ENCODE results near the gene PRKG1. TPM values are rescaled to one million over a fixed set of nuclear protein-coding genes. Genes with fewer than 3 reads are reported as not detected.
A peak's percentile ranks its signal among the peaks of the same experiment; 100 is the strongest.

PRKG1 gene
- total RNA-seq, 1 donor from 2014 or later = 0.17 TPM

DNA sequence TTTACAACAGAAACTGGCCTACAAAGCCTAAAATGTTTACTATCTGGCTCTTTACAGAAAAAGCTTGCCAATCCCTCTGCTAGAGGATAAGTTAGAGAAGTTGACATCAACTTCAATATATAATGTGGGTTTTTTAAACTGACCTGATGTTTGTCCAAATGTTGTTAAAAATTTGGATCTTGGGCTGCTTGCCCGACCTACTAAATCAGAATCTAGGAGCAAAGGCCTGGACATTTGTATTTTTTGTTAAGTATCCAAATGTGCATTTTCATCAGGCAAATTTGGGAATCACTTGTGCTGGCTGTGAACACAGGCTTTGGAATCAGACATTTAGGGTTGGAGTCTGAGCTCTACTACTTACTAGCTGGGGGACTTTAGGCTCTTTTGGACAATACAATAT, 877.8 kb downstream of the PRKG1 start:
- TF ChIP-seq, protein P1, sequence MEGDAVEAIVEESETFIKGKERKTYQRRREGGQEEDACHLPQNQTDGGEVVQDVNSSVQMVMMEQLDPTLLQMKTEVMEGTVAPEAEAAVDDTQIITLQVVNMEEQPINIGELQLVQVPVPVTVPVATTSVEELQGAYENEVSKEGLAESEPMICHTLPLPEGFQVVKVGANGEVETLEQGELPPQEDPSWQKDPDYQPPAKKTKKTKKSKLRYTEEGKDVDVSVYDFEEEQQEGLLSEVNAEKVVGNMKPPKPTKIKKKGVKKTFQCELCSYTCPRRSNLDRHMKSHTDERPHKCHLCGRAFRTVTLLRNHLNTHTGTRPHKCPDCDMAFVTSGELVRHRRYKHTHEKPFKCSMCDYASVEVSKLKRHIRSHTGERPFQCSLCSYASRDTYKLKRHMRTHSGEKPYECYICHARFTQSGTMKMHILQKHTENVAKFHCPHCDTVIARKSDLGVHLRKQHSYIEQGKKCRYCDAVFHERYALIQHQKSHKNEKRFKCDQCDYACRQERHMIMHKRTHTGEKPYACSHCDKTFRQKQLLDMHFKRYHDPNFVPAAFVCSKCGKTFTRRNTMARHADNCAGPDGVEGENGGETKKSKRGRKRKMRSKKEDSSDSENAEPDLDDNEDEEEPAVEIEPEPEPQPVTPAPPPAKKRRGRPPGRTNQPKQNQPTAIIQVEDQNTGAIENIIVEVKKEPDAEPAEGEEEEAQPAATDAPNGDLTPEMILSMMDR (conservative IDR thresholded peaks at IDR 0.05; ENCODE audit: low read depth, low read length) = no peak
- no peak overlapping the region for H3K4me3 ChIP-seq (ENCODE audit: low read depth, low read length)
- no peak for DNase-seq (ENCODE audit: low read depth)

DNA sequence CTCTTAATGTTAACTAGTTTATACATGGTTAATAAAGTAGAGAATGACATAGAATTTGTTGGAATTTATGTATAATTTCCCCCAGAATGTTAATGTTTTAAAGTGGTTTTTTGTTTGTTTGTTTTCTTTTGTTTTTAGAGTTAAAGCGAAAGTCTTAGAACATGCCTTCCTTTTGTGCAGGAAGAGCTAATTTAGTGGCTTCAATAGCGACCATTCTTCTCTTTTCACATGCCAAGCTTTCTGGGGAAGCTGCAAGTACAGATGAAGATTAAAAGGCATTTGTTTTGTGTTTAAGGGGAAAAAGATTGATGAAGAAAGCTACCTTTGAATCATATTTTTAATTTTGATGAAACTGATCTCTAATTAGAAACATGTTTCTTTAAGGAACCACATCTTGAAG, 881.4 kb downstream of the PRKG1 start:
- H3K4me3 ChIP-seq (ENCODE audit: low read depth, low read length) = no peak overlapping the region
- DNase-seq (ENCODE audit: low read depth) = no peak
- TF ChIP-seq, protein P1 (conservative IDR thresholded peaks at IDR 0.05; ENCODE audit: low read depth, low read length) = no peak

DNA sequence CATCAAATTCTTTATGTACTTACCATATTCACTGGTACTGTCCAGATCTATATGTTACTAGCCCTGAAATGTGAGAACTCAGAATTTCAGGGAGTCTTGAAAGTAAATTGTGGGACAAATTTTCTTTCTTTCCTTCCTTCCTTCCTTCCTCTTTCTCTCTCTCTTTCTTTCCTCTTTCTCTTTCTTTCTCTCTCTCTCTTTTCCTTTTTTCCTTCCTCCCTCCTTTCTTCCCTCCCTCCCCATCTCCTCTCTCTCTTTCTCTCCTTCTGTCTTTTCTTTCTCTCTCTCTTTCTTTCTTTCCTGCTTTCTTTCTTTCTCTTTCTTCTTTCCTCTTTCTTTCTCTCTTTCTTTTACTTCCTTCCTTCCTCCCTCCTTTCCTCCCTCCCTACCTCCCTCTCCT, 882.5 kb downstream of the PRKG1 start:
- TF ChIP-seq, protein P1 (conservative IDR thresholded peaks at IDR 0.05; ENCODE audit: low read depth, low read length) = no peak
- H3K4me3 ChIP-seq (ENCODE audit: low read depth, low read length) = no peak overlapping the region
- DNase-seq (ENCODE audit: low read depth) = no peak

DNA sequence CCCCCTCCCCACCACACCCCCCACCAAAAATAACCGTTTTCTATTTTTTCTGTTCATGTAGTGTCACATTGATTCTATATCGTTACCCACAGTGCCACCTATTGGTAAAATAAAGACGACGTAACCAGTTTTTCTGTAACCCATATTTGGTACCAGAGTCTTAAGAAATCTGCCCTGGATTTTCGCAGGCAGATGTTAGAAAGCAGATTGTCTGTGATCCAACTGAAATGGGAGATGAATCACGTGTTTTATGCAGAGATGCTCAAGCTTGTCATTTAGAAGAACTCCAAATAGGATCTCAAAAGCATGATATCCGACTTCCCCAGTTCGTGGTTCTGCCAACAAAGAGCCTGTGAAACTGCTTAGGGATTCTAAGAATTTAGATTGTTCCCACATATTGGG, 886.2 kb downstream of the PRKG1 start:
- H3K4me3 ChIP-seq (ENCODE audit: low read depth, low read length) = no peak overlapping the region
- TF ChIP-seq, protein P1 (conservative IDR thresholded peaks at IDR 0.05; ENCODE audit: low read depth, low read length) = peak; percentile 65
- no peak for DNase-seq (ENCODE audit: low read depth)

DNA sequence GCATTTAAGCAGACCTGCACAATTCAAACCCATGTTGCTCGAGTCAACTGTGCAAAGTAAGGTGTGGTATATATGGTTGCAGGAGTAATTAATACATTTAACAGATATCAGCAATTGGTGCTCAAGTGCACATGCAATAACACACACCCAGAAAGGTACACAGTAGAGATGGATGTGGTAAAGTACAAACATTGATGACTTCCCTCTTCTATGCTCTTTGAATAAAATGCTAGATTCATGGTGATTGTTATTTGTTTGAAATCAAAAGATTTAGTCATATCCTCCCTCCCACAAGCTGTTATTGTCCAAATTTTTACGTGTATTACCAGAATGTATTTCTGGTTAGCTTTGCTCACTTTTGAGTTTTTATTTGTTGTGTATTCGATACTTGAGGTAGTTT, 887.1 kb downstream of the PRKG1 start:
- no peak for DNase-seq (ENCODE audit: low read depth)
- no peak overlapping the region for H3K4me3 ChIP-seq (ENCODE audit: low read depth, low read length)
- TF ChIP-seq, protein P1 (conservative IDR thresholded peaks at IDR 0.05; ENCODE audit: low read depth, low read length) = no peak

DNA sequence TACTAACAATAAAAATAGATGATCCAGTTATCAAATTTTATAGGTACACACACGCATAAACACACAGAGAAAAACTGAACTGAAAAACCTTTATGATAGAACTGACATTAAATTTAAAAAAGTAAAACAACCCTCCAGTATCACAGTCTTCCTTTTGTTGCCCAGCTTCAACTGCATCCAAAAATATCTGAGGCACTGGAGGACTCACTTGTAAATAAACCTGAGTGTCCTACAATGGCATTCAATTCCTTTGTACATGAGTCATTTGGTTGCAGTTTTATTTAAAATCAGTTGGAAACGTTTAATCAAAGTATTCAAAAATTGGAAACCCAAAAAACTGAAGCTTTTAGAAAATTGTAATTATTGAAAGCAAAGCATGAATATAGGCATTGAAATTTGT, 890.3 kb downstream of the PRKG1 start:
- TF ChIP-seq, protein P1 (conservative IDR thresholded peaks at IDR 0.05; ENCODE audit: low read depth, low read length) = no peak
- no peak for DNase-seq (ENCODE audit: low read depth)
- no peak overlapping the region for H3K4me3 ChIP-seq (ENCODE audit: low read depth, low read length)

DNA sequence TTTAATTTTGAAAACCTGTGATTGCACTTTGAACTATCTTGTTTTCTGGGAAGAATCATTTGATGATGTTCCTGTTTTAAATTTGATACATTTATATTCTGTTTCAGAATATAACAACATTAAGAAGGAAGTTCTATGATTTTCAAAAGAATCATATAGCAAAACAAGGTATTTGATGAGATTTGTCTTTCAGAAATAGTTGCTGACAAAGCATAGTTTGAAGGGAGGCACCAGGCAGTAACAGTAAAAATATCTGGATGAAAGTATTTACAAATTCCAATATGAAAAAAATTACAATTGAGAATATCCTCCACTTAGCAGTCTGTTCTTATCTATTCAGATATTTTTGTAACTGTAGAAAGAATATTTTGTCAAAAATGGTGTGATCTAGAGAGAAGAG, 891.2 kb downstream of the PRKG1 start:
- DNase-seq (ENCODE audit: low read depth) = no peak
- TF ChIP-seq, protein P1 (conservative IDR thresholded peaks at IDR 0.05; ENCODE audit: low read depth, low read length) = no peak
- no peak overlapping the region for H3K4me3 ChIP-seq (ENCODE audit: low read depth, low read length)

All from epithelial cell of proximal tubule (primary cell).